SU-DHL-6 (cell line): ENCODE measurements around the gene CALM3.

Experiments
- H2AFZ ChIP-seq: fragments of 200-600 bp; sonication (generic); 2 replicates; pipeline ENCODE4 v1.6.1; 2014; ENCODE audit warnings: low read depth, mild to moderate bottlenecking, moderate library complexity, mixed read lengths, antibody characterized with exemption, low read length; ENCODE audit not compliant: severe bottlenecking
- H3F3A ChIP-seq: fragments of 200-600 bp; shearing (Covaris generic); 2 replicates; pipeline ENCODE4 v1.6.0; 2016; ENCODE audit warnings: antibody characterized with exemption, mild to moderate bottlenecking; ENCODE audit not compliant: insufficient read depth
- H3K27ac ChIP-seq: fragments of 200-600 bp; sonication (generic); 2 replicates; pipeline ENCODE4 v1.5.1; 2016; ENCODE audit warnings: low read depth, mild to moderate bottlenecking, low read length, moderate library complexity, mixed read lengths
- H3K27me3 ChIP-seq: fragments of 200-600 bp; sonication (generic), shearing (Covaris generic); 2 replicates; pipeline ENCODE4 v1.6.0; 2014; ENCODE audit warnings: mild to moderate bottlenecking, low read length
- H3K36me3 ChIP-seq: fragments of 200-600 bp; sonication (generic); 2 replicates; pipeline ENCODE4 v1.6.1; 2014; ENCODE audit warnings: mild to moderate bottlenecking, low read length, mixed read lengths
- H3K4me2 ChIP-seq: fragments of 300-600, 200-600 bp; shearing (Covaris generic), sonication (generic); 2 replicates; pipeline ENCODE4 v1.6.0; 2014; ENCODE audit warnings: low read length, low read depth, mild to moderate bottlenecking; ENCODE audit not compliant: poor library complexity, severe bottlenecking
- H3K4me3 ChIP-seq: fragments of 200-600 bp; sonication (generic); 2 replicates; pipeline ENCODE4 v1.5.1; 2014; ENCODE audit warnings: antibody characterized with exemption, low read length, mild to moderate bottlenecking, mixed read lengths; ENCODE audit not compliant: insufficient read depth, poor library complexity, severe bottlenecking
- H3K79me2 ChIP-seq: fragments of 200-600 bp; sonication (generic); 2 replicates; pipeline ENCODE4 v1.6.1; 2014; ENCODE audit warnings: mild to moderate bottlenecking, low read length, moderate library complexity; ENCODE audit not compliant: insufficient read depth
- H3K9ac ChIP-seq: fragments of 200-600 bp; sonication (generic); 2 replicates; pipeline ENCODE4 v1.7.0; 2014; ENCODE audit warnings: mild to moderate bottlenecking, low read length
- H3K9me2 ChIP-seq: fragments of 200-600 bp; sonication (generic); replicated peaks from 2 replicates; pipeline ENCODE4 v1.6.1; 2014; ENCODE audit warnings: low read length; ENCODE audit not compliant: insufficient read depth
- H3K9me3 ChIP-seq: fragments of 200-600 bp; sonication (generic); 2 replicates; pipeline ENCODE4 v1.6.1; 2014; ENCODE audit warnings: low read length, mixed read lengths; ENCODE audit not compliant: insufficient read depth
- H4K20me1 ChIP-seq: fragments of 200-600 bp; sonication (generic); 2 replicates; pipeline ENCODE4 v1.6.1; 2014; ENCODE audit warnings: low read depth, mild to moderate bottlenecking, antibody characterized with exemption, low read length, moderate library complexity, mixed read lengths
- CTCF ChIP-seq: fragments of 200-600 bp; sonication (generic); IDR thresholded peaks from one replicate; pipeline ENCODE4 v1.5.1; 2017; ENCODE audit warnings: antibody characterized with exemption, mild to moderate bottlenecking, low read length, moderate library complexity; ENCODE audit not compliant: insufficient read depth, poor library complexity, severe bottlenecking
- EZH2phosphoT487 ChIP-seq: fragments of 200-600 bp; sonication (generic), shearing (Covaris generic); conservative IDR thresholded peaks from 2 replicates; pipeline ENCODE4 v1.6.1; 2018; ENCODE audit warnings: mild to moderate bottlenecking, antibody characterized with exemption, low read length, moderate library complexity, mixed read lengths

CALM3 gene

GRCh38 chr19:46610851-46611770 lies 10.0 kb downstream of the CALM3 start:
- no peak overlapping the region for H3K4me2 ChIP-seq
- H2AFZ ChIP-seq: no peak overlapping the region
- H3F3A ChIP-seq: peaks cover 5% of the 10 kb centered on the region; the same call in 1 of the 2 replicates
- no peak overlapping the region for H3K9ac ChIP-seq
- no peaks in the 10 kb centered on the region for H3K9me2 ChIP-seq
- H3K27me3 ChIP-seq: no peaks in the 10 kb centered on the region
- no peaks in the 10 kb centered on the region for H3K36me3 ChIP-seq
- no peaks in the 10 kb centered on the region for H4K20me1 ChIP-seq
- H3K9me3 ChIP-seq: no peaks in the 10 kb centered on the region
- no peak overlapping the region for H3K4me3 ChIP-seq
- TF ChIP-seq EZH2phosphoT487 (no peak), CTCF (no peak)
- no peak overlapping the region for H3K27ac ChIP-seq
- H3K79me2 ChIP-seq: no peaks in the 10 kb centered on the region

- Histone ChIP-seq H3K4me3 (no peak overlapping the region), H3K27ac (no peak overlapping the region)
Measured at GRCh38 chr19:46611776-46612175, 10.6 kb downstream of the CALM3 start.

GRCh38 chr19:46613525-46613924 lies 12.4 kb downstream of the CALM3 start:
- Histone ChIP-seq H3K79me2 (no peaks in the 10 kb centered on the region), H3K4me3 (no peak overlapping the region)
- TF ChIP-seq EZH2phosphoT487 (no peak), CTCF (no peak)

More at GRCh38 chr19:46611776-46612175, 10.6 kb downstream of the CALM3 start:
- no peaks in the 10 kb centered on the region for H4K20me1 ChIP-seq
- H3K79me2 ChIP-seq: no peaks in the 10 kb centered on the region
- TF ChIP-seq CTCF (no peak), EZH2phosphoT487 (no peak)
- no peaks in the 10 kb centered on the region for H3K27me3 ChIP-seq
- no peaks in the 10 kb centered on the region for H3K36me3 ChIP-seq
- H3K4me2 ChIP-seq: no peak overlapping the region
- no peaks in the 10 kb centered on the region for H3K9me3 ChIP-seq
- H3F3A ChIP-seq: peaks cover 5% of the 10 kb centered on the region; the same call in 1 of the 2 replicates
- H3K9me2 ChIP-seq: no peaks in the 10 kb centered on the region
- H2AFZ ChIP-seq: no peak overlapping the region
- H3K9ac ChIP-seq: no peak overlapping the region

More at GRCh38 chr19:46613525-46613924, 12.4 kb downstream of the CALM3 start:
- Histone ChIP-seq H3K9me3 (no peaks in the 10 kb centered on the region), H4K20me1 (no peaks in the 10 kb centered on the region), H3K9ac (no peak overlapping the region), H3K27ac (no peak overlapping the region), H3K4me2 (no peak overlapping the region), H3K9me2 (no peaks in the 10 kb centered on the region), H3K36me3 (no peaks in the 10 kb centered on the region), H3F3A (peaks cover 5% of the 10 kb centered on the region; the same call in 1 of the 2 replicates), H2AFZ (no peak overlapping the region), H3K27me3 (no peaks in the 10 kb centered on the region)
